ENCODE measurements around the gene HSD17B3.
A peak's percentile ranks its signal among the peaks of the same experiment; 100 is the strongest.
"Not testable (repeated sequence)": the region's sequence is repeated elsewhere in the genome, so short reads cannot be mapped to it uniquely, and the experiment has no call there.

Gene HSD17B3

GRCh38 chr9:96302021-96302420 lies at the start of gene HSD17B3:
HSD17B3 (minus strand) TSS chr9:96302176; CDS start chr9:96302104, 72 bp downstream.
- no peak for DNase-seq (ENCODE audit: low spot score)

GRCh38 chr9:96350866-96351265 lies 48.9 kb upstream of the HSD17B3 start:
- DNase-seq (ENCODE audit: low spot score), result no peak

- DNase-seq (ENCODE audit: low spot score), result no peak
Measured at GRCh38 chr9:96348261-96348660, 46.3 kb upstream of the HSD17B3 start.

- DNase-seq (ENCODE audit: low spot score), result no peak
Measured at GRCh38 chr9:96345551-96345950, 43.6 kb upstream of the HSD17B3 start.

GRCh38 chr9:96344458-96345180 lies 42.6 kb upstream of the HSD17B3 start:
- DNase-seq (ENCODE audit: low spot score), result peak; percentile 93

- no peak for DNase-seq (ENCODE audit: low spot score)
Measured at GRCh38 chr9:96343515-96344360, 41.8 kb upstream of the HSD17B3 start.

- no peak for DNase-seq (ENCODE audit: low spot score)
Measured at GRCh38 chr9:96342571-96343245, 40.7 kb upstream of the HSD17B3 start.

GRCh38 chr9:96340707-96341106 lies 38.7 kb upstream of the HSD17B3 start:
- DNase-seq (ENCODE audit: low spot score), result no peak

- DNase-seq (ENCODE audit: low spot score), result no peak
Measured at GRCh38 chr9:96338299-96338698, 36.3 kb upstream of the HSD17B3 start.

- no peak for DNase-seq (ENCODE audit: low spot score)
Measured at GRCh38 chr9:96333958-96334357, 32.0 kb upstream of the HSD17B3 start.

GRCh38 chr9:96331236-96331947 lies 29.4 kb upstream of the HSD17B3 start:
- DNase-seq (ENCODE audit: low spot score), result peak; percentile 26

GRCh38 chr9:96327694-96328352 lies 25.8 kb upstream of the HSD17B3 start:
- DNase-seq (ENCODE audit: low spot score), result peak; percentile 61

- DNase-seq (ENCODE audit: low spot score), result no peak
Measured at GRCh38 chr9:96323169-96323568, 21.2 kb upstream of the HSD17B3 start.

- DNase-seq (ENCODE audit: low spot score), result not testable (repeated sequence)
Measured at GRCh38 chr9:96322736-96323135, 20.8 kb upstream of the HSD17B3 start.

GRCh38 chr9:96322210-96322609 lies 20.2 kb upstream of the HSD17B3 start:
- not testable (repeated sequence) for DNase-seq (ENCODE audit: low spot score)

- no peak for DNase-seq (ENCODE audit: low spot score)
Measured at GRCh38 chr9:96321515-96321914, 19.5 kb upstream of the HSD17B3 start.

- DNase-seq (ENCODE audit: low spot score), result no peak
Measured at GRCh38 chr9:96320749-96321280, 18.8 kb upstream of the HSD17B3 start.

- DNase-seq (ENCODE audit: low spot score), result no peak
Measured at GRCh38 chr9:96318921-96319565, 17.1 kb upstream of the HSD17B3 start.

- DNase-seq (ENCODE audit: low spot score), result peak; percentile 51
Measured at GRCh38 chr9:96317335-96317980, 15.5 kb upstream of the HSD17B3 start.

- no peak for DNase-seq (ENCODE audit: low spot score)
Measured at GRCh38 chr9:96309850-96310249, 7.9 kb upstream of the HSD17B3 start.

Data from kidney capillary endothelial cell (primary cell).